ENCODE data around the gene TPSG1.
"Not testable (repeated sequence)": the region's sequence is repeated elsewhere in the genome, so short reads cannot be mapped to it uniquely, and the experiment has no call there.

Gene TPSG1

GRCh38 chr16:1230084-1230470 lies 5.0 kb upstream of the TPSG1 start, which contains the start of gene TPSB2:
TPSB2 (minus strand) TSS chr16:1230184; CDS start chr16:1229951, 233 bp downstream.
- not testable (repeated sequence) for DNase-seq

GRCh38 chr16:1229476-1229875 lies 4.4 kb upstream of the TPSG1 start:
- DNase-seq = not testable (repeated sequence)

GRCh38 chr16:1228227-1228626 lies 3.2 kb upstream of the TPSG1 start:
- not testable (repeated sequence) for DNase-seq

- DNase-seq = not testable (repeated sequence)
These were observed 1.6 kb upstream of the TPSG1 start for GRCh38 chr16:1226692-1227091.

- not testable (repeated sequence) for DNase-seq
These were observed 752 bp upstream of the TPSG1 start for GRCh38 chr16:1225728-1226311.

GRCh38 chr16:1224558-1224957 lies 510 bp downstream of the TPSG1 start:
- DNase-seq = no peak

GRCh38 chr16:1223355-1224214 lies 1.5 kb downstream of the TPSG1 start:
- DNase-seq = no peak

- no peak for DNase-seq
These were observed 2.3 kb downstream of the TPSG1 start for GRCh38 chr16:1222553-1223354.

- DNase-seq = no peak
These were observed 3.2 kb downstream of the TPSG1 start for GRCh38 chr16:1221628-1222552.

- DNase-seq = no peak
These were observed 4.0 kb downstream of the TPSG1 start for GRCh38 chr16:1220841-1221627.

GRCh38 chr16:1220098-1220728 lies 4.9 kb downstream of the TPSG1 start:
- no peak for DNase-seq

- no peak for DNase-seq
These were observed 6.0 kb downstream of the TPSG1 start for GRCh38 chr16:1218930-1219611.

- no peak for DNase-seq
These were observed 6.8 kb downstream of the TPSG1 start for GRCh38 chr16:1218061-1218929.

GRCh38 chr16:1217526-1217925 lies 7.5 kb downstream of the TPSG1 start:
- DNase-seq = no peak

GRCh38 chr16:1216681-1217400 lies 8.2 kb downstream of the TPSG1 start:
- DNase-seq = no peak

- DNase-seq = peak; percentile 18
These were observed 8.8 kb downstream of the TPSG1 start for GRCh38 chr16:1216296-1216619.

- no peak for DNase-seq
These were observed 9.3 kb downstream of the TPSG1 start for GRCh38 chr16:1215574-1216295.

GRCh38 chr16:1214719-1215118 lies 10.3 kb downstream of the TPSG1 start:
- DNase-seq = no peak
